ENCODE data around the gene CACNB1.
A peak's percentile ranks its signal among the peaks of the same experiment; 100 is the strongest.

CACNB1 gene

DNA sequence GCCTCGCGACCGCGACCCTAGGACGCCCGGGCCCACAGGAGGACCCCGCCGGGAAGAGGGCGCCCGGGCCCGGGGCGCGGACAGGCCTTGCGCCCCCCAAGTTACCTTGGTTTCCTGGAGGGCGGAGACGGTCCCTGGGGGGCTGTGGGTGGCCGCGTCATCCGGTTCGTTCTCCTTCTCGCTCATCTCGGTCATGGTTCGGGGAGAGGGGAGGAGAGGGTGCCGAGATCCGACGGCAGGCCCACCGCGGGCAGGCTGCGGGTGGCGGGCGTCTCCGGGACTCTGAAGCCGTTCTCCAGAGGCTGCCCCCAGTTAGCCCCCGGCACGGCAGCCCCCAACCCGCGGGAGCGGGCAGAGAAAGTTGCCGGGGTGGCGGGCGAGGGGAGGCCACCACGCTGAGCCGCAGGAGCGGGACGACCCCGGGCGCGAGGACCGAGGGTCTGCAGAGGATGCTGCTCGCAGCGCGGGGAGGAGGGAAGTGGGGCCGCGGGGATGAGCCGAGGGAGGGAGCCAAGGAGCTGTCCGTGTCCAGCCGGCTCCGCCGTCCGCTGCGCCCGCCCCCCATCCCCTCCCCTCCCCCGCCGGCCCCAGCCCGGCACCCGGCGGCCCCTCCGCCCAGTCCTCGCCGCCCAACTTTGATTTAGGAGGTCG is 28.0 kb upstream of the CACNB1 start, which contains the start of gene STAC2:
TSS of gene STAC2 (minus strand) at position 638 of the 651 bp plus-strand sequence. CDS start at position 195, 443 bp downstream.
- no peak for DNase-seq

DNA sequence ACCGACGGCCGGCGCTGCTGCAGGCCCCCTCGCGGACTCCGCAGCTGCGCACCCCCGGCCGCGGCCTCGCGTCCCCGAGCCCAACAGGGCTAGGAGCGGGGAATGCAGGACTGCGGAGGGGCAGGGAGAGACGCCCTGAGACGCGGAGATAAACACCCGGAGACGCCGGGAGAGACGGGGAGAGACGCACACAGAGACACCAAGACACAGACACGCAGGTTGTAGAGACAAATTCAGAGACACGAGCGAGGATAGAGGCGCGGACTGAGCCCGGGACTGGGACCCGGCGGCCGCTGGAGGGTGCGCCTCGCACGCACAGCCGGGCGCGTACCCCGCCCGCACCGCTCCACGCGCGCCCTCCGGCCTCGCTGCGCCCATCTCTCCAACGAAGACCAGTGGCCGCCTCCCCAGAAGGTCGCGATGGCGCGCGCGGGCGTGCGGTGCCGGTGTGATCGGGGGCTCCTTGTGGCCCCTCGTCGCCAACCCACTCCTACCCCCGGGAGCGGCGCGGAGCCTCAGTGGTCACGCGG is 27.4 kb upstream of the CACNB1 start:
- DNase-seq: no peak

DNA sequence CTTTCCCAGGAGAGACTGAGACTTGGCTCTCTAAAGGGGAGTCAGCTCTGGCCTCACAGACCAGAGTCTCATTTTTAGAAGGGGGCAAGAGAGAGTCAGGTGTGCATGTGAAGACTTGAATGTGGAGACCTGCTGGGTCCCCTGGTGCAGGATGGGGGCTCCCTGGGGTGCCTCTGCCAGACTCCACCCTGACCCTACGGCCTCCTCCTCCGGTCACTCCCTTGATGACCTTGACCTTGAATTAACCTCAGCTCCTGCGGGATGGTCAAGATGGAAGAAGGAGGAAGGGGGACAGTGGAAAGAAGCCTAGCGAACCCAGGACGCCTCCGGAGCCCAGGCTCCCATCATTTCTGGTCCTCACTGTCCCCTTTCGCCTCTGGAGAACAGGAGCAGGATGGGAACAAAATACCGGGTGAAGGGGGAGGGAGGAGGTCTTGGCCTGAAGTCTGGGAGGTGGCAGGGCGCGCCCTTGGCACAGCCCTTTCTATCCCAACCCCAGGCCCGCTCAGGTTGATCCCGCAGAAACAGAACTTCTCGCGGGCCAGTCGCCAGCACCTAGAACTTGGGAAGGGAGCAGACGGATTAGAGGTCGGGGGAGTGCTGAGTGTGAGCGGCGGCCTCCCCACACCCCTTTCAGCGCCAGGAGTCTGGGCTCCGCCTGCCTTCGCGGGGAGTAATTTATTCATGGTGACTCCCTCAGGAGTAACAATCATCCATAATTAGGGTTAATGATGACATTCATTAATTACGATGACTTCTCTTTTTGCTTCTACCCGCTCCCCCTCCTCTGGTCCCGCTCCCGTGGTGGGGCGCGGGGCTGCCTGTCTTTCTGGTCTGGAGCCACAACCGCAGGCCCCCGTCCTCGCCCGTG is 26.7 kb upstream of the CACNB1 start:
- no peak for DNase-seq

DNA sequence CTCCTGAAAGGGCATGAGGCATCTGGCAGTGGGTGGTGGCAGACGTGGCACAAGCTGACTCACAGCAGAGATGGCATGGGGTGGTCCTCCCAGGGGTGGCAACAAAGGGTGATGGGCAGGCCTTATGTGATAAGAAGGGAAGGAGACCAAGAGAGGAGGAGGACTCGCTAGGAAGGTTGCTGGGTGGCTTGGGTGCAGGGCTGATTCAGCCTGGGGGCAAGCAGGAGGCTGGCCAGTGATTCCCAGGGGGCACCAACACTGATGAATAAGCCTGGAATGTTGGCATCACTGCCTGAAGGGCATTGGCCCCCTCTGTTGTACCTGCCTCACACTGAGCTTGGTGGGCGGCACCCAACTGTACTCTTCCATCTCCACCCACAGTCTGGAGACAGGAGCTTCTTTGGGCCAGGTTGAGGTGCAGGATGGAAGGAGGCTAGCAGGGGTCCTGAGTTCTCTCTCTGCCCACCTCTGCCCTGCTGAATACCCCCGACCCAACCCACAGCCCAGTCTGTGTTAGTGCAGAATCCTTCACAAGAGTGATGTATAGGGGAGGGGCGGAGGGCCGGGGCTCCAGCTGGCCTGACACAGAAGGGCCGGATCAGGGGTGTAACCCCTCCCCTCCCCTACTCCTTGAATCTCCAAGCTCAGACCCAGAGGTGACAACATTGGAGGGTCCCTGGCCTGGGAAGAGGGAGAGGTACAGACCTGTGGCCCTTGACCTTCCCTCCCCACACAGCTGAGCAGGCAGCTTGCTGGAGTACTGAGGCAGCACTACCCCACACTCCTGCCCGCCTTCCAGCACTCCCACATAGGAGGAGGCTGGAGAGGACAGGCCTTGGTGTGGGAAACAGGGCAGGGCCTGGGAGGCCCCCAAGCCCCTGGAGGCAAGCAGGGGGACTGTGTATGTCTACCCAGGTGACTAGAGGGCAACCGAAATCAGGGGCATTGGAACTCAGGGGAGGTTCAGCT is 25.7 kb upstream of the CACNB1 start:
- DNase-seq: no peak

DNA sequence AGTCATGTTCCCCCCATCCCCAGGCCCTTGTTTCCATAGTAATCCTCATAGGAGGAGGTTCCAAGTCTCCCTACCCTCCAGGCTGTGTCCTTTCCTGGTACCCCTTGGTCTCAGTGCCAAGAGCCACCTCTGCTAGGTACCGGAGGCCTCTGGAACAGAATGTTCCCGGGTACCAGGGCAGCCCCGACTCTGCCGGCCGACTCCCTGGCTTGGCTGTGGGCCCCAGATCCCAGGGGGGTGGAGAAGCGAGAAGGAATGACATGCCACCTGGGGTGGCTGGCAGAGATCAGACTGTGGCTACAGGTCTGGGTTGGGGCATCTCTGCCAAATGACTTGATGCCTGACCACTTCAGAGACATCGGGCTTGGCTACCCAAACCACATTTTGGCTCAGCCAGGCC is 24.7 kb upstream of the CACNB1 start:
- DNase-seq: no peak

DNA sequence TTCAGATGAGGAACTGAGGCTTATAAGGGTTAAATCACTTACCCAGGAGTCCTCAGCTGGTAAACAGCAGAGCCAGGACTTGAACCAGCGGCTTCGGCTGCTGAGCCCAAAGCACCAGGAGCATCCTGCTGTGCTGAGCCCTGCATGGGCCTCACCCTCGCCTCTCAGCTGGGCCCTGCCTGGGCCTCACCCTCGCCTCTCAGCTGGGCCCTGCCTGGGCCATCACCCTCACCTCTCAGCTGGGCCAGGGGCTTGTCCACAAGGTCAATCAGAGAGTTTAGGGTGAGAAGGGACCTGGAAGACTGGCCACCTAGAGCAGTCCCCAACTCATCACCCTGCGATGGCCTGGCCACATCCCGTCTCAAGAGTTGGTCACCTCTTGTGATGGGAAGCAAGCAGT is 24.1 kb upstream of the CACNB1 start:
- no peak for DNase-seq

DNA sequence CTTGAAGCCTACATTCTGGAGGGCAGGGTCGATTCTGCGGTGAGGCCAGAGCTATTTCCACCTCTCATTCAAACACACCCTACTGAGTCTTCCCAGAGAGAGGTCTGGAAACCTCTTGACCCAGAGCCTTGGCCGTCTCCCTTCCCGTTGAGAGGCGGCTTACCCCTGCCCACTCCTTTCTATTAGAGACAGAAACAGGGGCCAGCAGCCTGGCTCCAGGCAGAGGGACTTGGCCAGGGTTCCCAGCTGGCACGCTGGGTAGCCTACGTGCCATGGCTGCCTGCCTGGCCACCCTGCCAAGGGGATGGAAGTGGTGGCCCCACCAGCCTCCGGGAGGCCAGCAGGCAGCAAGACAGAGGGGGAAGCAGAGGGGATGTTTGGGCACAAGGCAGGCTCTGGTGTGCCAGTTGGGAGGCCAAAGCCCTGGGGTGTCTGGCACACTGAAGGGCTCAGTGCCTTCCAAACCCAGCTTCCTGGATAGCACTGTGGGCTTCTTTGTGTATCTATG is 22.2 kb upstream of the CACNB1 start:
- no peak for DNase-seq

DNA sequence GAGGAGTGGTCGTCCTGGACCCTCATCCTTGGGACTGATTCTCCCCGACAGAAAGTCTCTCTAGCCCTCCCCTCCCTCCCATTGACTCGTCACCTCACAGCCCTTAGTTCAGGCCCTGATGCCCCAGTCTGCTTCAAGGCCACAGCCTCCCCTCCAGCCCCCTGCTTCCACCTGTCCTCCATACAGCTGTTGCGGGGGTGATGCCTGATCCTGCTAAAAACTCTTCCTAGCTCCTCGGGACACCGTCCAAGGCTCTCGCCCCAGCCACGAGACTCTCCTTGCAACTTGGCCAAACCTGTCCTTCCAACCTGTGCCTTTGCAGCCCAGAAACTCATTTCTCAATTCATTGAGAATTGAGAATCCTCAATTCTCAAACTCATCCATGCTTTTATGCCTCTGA is 21.4 kb upstream of the CACNB1 start:
- no peak for DNase-seq

DNA sequence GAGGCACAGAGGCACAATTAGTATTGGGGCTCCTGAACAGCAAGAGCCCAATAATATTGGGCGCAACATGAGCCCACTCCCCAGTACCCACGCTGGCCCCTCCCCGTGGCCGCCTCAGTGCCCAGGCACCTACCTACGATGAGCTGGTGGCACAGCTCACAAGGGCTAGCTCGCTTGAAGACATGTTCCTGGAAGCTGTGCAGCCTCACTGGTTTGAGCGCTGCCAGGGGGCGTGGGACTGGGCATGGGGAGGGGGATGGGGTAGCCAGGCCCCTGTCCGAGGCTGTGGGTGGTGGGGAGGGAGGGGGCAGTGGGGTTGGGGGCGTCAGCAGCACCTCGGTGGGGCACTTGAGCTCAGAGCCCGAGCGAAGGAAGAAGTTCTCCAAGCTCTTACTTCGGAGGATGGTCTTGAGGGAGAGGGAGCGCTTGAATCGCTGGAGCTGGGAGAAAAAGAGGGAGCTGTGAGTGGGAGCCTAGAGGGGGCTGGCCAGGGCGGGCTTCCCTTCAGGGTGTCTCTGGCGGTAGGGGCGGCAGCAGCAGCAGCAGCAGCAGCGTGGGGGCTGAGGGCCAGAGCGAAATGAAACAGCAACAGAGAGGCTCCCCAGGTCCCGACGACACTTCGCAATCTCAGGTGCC is 20.4 kb upstream of the CACNB1 start:
- no peak for DNase-seq

DNA sequence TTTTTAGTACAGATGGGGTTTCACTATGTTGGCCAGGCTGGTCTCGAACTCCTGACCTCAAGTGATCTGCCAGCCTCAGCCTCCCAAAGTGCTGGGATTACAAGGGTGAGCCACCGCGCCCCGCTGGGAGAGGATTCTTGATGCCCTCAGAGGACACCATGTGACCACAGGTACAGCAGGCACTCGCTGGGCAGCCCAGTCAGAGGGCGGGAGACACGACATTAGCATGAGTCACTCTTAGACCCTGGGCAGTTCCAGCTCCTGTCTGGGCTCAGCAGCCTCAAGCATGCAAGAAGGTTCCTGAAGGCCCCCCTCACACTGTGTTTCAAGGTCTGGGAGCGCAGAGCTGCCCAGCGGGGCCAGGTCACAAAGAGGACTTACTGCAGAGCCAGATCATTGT is 16.4 kb upstream of the CACNB1 start:
- no peak for DNase-seq

DNA sequence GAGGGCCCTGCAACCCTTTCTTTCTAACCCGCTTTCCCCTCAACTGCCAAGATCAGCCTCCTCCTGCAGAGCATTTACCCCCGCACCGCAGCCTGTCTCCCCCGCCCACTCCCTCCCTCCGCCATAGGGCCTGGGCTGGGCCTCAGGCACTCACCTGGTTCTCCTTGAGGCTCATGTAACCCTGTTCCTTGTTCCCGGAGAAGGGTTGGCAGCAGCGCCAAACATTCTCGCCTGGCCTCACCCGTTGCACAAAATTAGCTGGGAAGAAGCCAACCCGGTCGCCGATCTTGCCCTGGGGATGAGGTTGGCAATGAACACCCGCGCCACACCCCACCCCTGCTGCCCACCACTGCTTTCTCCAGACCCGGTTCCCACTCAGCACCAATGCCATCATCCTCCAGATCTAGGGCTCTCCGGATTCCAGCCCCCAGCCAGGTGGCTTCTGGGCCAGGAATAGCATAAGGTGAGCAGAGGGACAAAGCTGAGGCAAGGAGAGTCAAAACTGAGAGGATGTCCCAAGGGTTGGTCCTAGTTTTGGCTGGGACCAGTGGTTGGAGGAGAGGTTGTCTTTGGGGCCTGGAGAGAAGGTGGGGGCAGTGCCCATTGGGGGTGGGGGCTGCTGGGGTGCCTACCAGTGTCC is 15.5 kb upstream of the CACNB1 start:
- DNase-seq: peak; percentile 50

DNA sequence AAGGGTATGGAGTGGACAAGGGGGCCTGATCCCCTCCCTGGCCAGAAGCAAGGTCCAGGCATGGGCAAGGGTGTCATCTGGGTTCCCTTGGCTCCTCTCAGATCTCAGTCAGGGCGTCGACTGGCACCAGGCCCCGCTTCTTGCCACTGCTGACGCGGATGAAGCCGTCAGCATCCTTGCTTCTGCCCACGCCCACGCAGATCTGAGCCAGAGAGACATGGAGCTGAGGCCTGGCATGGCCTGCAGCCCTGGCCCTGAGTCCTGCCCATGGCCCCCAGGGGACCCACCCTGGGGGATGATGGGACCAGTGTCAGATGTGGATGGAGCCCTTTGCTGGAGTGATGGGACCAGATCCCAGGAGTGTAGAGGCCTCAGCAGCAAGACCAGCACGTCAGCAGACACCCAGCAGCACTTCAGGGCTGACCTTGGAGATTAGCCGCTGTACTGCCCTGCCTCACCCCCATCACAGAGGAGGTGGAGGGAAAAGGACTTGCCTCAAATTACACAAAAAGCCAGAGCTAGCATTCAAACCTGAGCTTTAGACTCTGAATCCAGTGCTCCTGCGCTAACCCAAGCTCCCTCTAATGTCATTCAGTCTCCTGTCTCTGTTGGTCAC is 14.8 kb upstream of the CACNB1 start:
- no peak for DNase-seq

DNA sequence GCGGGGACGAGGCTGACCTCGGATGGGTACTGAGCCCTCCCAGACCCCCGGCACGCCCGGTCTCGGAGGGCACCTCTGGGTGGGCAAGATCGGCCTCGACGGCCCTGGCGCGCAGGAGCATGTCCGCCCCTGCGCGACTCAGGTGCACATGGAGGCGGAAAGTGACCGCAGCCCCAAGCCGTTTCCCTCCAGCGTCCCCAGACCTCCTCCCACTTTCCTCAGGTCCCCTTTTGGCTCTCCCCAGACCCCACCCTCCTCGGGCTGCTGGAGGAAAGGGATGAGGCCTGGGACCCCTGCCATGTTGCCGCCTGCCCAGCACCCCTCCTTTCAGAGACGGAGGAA is 12.6 kb upstream of the CACNB1 start:
- no peak for DNase-seq

DNA sequence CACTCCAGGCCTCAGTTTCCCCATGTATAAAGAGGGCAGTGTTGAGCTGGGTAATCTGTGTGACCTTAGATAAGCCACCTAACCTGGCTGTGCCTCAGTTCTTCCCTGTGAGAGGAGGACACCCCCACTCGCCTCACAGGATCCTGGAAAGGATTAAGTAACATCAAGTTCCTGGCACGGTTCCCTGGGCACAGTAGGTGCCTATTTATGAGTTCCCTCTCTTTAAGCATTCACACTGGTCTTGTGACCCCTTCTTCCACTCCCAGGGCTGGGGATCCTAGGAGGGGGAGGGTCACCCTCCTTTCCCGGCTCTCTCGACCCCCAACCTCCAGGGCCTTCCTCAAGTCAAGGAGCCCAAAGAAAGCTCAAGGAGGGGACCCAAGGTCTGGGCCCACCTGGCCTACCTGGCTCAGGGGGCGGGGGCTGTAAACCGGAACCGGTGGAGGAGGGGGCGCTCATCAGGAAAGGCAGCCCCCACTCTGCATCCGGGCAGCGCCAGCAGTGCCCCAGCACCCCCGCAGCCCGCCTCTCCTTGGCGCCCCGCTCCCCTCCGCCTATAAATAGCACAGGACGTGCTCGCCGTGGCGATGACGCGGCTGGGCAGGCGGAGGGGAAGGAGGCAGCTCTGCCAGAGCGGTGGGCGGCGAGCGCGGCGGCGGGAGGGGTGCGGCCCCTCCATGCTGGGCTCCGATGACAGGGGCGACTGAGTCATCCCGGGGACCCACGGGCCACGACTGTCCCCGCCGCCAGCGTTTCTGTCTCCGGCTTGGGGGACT is 12.0 kb upstream of the CACNB1 start:
- DNase-seq: no peak

DNA sequence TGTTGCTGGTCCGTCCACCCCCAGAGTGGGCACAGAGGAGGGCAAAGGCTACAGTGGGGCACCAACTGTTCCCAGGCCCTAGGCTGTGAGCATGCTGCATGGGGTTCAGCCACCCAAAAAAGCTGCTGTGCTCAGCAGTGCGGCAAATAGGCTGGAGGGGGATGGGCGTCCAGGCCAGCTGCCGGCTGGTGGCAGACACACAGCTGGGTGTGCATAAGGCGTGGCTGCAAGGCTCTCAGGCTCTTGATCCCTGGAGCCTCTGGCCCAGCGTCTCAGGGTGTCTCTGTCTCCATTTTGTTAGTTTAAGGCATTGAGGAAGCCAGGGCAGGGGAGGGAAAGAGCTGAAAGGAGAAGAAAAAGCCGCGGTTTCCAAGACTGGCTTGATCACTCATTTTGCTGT is 11.4 kb upstream of the CACNB1 start:
- peak; percentile 50 for DNase-seq

DNA sequence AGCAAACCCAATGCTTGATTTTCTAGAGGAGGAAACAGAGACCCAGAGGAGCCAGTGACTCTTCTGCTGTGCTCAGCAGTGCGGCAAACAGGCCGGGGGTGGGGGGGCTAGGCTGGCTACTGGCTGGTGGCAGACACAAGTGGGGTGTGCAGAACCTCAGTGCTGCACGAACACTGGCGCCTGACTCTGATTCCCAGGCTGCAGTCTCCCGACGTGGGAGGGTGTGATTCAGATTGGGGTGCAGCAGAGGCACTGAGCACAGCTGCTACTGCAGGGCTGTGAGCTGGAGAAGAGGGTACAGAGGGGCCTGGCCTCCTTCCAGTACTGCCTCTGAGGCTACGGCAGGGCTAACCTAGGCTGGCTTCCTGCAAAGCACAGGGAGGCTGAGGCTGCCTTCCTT is 10.7 kb upstream of the CACNB1 start:
- DNase-seq: no peak

DNA sequence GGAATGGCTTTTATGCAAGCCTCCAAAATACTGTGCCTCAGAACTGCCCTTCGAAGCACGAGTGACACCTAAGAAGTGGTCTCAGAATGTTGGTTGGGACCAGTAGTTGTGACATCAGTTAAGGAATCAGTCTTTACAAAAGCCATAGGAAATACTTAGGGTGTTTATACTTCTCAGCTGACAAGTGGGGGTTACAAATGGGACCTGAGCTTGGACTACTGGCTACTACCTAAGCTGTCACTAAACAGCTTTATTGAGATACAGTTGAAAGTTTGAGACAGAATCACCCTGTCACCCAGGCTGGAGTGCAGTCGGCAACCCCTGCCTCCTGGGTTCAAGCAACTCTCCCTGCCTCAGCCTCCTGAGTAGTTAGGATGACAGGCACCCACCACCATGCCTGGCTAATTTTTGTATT is 7.7 kb upstream of the CACNB1 start:
- DNase-seq: no peak

DNA sequence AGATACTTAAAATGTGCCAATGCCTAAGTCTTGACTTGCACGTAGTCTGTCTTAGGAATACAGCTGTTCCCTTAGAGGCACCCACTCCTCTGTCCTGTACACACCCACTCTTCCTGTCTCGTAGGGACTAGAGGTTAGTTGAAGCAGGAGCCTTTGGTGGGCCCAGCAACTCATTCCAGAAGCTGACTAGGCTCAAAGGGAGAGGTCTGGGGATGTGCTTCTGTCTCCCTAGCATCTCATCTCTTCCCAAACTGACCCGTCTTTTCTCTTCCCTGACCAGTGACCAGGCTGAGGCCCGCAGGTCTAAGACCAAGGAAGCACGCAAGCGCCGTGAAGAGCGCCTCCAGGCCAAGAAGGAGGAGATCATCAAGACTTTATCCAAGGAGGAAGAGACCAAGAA is 6.8 kb upstream of the CACNB1 start:
- no peak for DNase-seq

DNA sequence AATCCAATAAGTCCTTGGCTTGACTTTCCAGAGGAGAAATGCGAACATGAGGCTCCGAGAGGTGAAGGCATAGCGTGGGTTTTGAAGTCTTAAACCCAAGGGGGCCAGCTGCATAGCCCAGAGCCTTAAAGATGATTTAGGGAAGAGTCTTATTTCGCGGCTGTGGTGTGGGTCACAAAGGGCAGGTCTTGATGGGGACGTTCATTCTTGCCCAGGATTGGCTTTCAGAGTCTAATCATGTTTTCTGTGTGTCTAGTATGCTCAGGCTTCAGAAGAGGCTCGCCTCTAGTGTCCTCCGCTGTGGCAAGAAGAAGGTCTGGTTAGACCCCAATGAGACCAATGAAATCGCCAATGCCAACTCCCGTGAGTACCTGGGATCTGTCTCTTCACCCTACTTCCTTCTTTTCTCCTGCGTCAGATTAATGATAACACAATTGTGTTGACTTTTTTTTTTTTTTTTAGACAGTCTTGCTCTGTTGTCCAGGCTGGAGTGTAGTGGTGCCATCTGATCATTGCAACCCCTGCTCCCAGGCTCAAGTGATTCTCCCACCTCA is 3.6 kb upstream of the CACNB1 start:
- no peak for DNase-seq

All from NCI-H2029 (cell line).